GM12801 (cell line): ENCODE results near the gene ELOB.

Experiments used
- CTCF ChIP-seq: IDR thresholded peaks from one replicate; pipeline ENCODE4 v1.5.1; 2011; ENCODE audit warnings: control low read depth; ENCODE audit not compliant: insufficient read length; ENCODE audit errors: extremely low read depth

Gene ELOB

GRCh38 chr16:2785101-2785991 lies 8.3 kb upstream of the ELOB start:
- TF ChIP-seq CTCF: no peak

GRCh38 chr16:2784358-2785100 lies 7.4 kb upstream of the ELOB start:
- TF ChIP-seq CTCF: no peak

DNA sequence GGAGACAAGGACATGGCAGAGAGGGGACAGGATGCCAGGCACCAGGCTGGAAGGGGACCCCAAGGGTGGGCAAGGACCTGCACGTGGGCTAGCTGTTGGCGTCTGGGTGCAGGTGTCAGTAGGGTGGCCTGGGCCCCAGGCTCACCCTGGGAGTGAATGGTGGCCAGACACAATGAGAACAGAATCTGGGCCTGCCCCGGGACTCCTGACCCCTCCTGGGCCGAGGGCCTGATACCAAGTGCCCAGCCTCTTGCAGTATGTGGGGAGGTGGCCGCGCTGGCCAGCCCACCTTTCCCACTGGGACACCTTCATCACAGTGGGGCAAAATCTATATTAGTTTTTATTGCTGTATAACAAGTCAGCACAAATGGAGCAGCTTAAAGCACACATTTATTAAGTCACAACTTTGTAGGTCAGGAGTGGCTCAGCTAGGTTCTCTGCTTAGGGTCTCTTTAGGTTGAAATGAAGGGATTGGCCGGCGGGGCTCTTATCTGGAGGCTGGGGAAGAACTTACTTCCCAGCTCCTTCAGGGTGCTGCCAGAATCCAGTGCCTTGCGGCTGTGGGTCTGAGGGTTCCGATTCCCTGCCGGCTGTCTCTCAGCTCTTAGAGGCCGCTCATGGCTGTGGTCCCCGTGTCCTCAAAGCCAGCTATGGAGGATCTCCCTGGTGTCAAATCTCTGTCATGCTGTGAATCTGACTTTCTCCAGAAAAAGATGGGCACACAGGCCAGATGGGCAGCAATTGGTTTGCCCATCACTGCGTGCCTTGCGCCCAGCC lies 6.7 kb upstream of the ELOB start:
- TF ChIP-seq CTCF: no peak

- TF ChIP-seq CTCF: no peak
Measured at GRCh38 chr16:2782583-2783351, 5.7 kb upstream of the ELOB start.

GRCh38 chr16:2779978-2780898 lies 3.2 kb upstream of the ELOB start:
- TF ChIP-seq CTCF: no peak

GRCh38 chr16:2779151-2779920 lies 2.3 kb upstream of the ELOB start:
- no peak for TF ChIP-seq CTCF
